Uterus (tissue), 2 donors: Measurements from ENCODE around the gene PROCR.

Experiments
- CTCF ChIP-seq, 4 experiments: fragments of 200-600 bp in 2 of 4; fragments of 450-650 bp in 2 of 4; sonication (generic) in 2 of 4; IDR thresholded peaks; one replicate each; pipeline ENCODE4 v1.5.1; 2016 to 2019; ENCODE audit warnings: antibody characterized with exemption in 4 of 4, mild to moderate bottlenecking in 2 of 4, moderate library complexity in 1 of 4
- POLR2A ChIP-seq, 2 donors: fragments of 450-650 bp; IDR thresholded peaks; one replicate each; pipeline ENCODE4 v1.6.1; 2016; ENCODE audit warnings: antibody characterized with exemption in 2 of 2, mild to moderate bottlenecking in 1 of 2, moderate library complexity in 1 of 2

- no peak for TF ChIP-seq POLR2A (IDR thresholded peaks at IDR 0.05)
- no peak for TF ChIP-seq CTCF (IDR thresholded peaks at IDR 0.05)
Measured at GRCh38 chr20:35167787-35168186, 4.1 kb upstream of the PROCR start.
